ENCODE measurements around the gene TTC7B.

Gene TTC7B

GRCh38 chr14:90742252-90742651 lies 74.0 kb downstream of the TTC7B start:
- DNase-seq (ENCODE audit: low read depth in 2 of 3, low spot score in 2 of 3), result no peak

DNA sequence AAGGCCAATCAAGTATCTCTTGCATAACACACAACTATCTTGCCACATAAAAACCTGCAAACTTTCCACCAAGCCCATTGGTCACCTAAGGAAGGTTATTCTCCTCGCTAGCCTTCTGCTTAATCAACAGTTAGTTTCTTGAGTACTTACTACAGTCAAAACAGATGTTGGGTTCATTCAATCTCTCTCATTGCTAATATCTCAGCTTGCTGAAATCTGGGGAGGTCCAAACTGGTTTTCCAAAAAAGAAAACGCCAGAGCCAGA lies 74.6 kb downstream of the TTC7B start:
- no peak for DNase-seq (ENCODE audit: low read depth in 2 of 3, low spot score in 2 of 3)

GRCh38 chr14:90740946-90741681 lies 75.1 kb downstream of the TTC7B start:
- no peak for DNase-seq (ENCODE audit: low read depth in 2 of 3, low spot score in 2 of 3)

- no peak for DNase-seq (ENCODE audit: low read depth in 2 of 3, low spot score in 2 of 3)
Observed at GRCh38 chr14:90740081-90740480, 76.1 kb downstream of the TTC7B start.

- no peak for DNase-seq (ENCODE audit: low read depth in 2 of 3, low spot score in 2 of 3)
Observed at GRCh38 chr14:90739318-90740068, 76.7 kb downstream of the TTC7B start.

GRCh38 chr14:90733139-90733808 lies 83.0 kb downstream of the TTC7B start:
- DNase-seq (ENCODE audit: low read depth in 2 of 3, low spot score in 2 of 3), result no peak

DNA sequence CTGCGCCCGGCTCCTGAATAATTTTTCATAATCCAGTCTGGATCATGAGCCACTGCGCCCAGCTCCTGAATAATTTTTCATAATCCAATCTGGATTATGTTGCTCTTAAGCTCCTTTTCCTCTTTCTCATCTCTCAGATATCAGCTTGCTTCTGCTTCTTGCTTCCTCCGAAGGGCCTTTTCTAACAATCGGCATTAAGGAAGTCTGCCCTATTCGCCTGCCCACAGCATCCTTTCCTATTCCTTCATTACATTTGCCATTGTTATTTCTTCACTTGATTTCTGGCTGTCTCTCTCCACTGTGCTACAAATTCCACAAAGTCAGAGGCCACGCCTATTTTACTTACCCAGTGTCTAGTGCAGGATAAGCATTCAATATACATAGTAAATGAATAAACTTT lies 83.5 kb downstream of the TTC7B start:
- DNase-seq (ENCODE audit: low read depth in 2 of 3, low spot score in 2 of 3), result no peak

DNA sequence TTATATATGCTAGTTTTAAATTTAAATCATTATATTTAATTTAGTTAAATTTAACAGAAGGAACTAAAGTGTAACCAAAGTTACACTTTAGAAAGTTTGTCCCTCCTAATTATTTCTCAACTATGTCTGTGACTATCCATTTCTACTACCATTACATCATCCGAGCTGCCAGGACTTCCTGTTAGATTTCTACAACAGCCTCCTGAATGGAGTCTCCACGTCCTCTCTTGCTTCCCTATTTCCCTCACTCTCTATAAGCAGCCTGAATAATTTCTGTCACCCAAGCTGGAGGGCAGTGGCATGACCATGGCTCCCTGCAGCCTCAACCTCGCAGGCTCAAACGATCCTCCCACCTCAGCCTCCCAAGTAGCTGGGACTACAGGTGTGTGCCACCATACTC lies 84.1 kb downstream of the TTC7B start:
- no peak for DNase-seq (ENCODE audit: low read depth in 2 of 3, low spot score in 2 of 3)

GRCh38 chr14:90731487-90731886 lies 84.7 kb downstream of the TTC7B start:
- DNase-seq (ENCODE audit: low read depth in 2 of 3, low spot score in 2 of 3), result no peak

DNA sequence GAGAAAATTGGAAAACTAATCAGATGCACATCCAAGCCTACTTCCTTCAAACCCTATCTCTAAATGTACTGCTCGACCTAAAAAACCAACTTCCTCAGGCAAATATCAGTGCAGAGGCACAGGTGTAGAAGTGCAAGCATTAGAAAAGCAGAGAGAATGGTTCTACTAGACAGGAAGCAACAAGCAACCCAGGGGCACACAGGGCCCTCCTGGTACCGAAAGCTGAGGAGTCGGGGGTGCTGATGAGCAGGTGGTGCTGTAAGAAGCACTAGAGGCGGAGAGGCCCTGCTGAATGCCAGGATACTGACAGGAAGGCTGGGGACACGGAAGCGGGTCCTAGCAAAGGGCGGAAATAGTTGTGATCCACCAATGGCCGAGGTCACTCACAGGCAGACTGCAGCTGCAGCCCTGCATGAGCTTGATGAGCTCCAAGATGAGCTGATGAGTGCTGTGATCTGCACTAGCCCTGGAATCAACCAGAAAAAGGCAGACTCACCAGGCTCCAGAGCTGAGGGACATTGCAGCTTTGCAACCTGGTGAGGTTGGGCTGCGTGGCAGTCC lies 85.9 kb downstream of the TTC7B start:
- no peak for DNase-seq (ENCODE audit: low read depth in 2 of 3, low spot score in 2 of 3)

- DNase-seq (ENCODE audit: low read depth in 2 of 3, low spot score in 2 of 3), result no peak
Observed at GRCh38 chr14:90728951-90729350, 87.3 kb downstream of the TTC7B start.

GRCh38 chr14:90727082-90727481 lies 89.1 kb downstream of the TTC7B start:
- no peak for DNase-seq (ENCODE audit: low read depth in 2 of 3, low spot score in 2 of 3)

GRCh38 chr14:90726656-90727055 lies 89.6 kb downstream of the TTC7B start:
- DNase-seq (ENCODE audit: low read depth in 2 of 3, low spot score in 2 of 3), result no peak

DNA sequence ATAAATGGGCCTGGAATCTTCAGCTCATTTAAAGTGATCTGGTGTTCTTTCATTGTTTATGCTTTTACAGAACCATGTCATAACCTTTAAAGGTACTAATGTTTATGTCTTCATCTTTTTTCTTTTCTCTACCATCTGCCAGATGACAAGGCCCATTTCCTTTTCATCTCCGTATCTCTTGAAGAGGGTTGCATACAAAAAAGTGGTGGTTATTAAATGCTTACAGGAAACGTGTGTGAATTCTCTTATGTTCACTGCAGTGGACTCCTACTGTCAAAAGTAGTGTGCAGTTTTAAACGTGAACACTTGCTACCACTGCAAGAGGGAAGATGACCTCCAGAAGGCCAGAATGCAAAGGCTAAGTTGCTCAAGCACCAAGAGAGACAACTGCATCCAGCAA lies 91.4 kb downstream of the TTC7B start:
- no peak for DNase-seq (ENCODE audit: low read depth in 2 of 3, low spot score in 2 of 3)

GRCh38 chr14:90722590-90722989 lies 93.6 kb downstream of the TTC7B start:
- no peak for DNase-seq (ENCODE audit: low read depth in 2 of 3, low spot score in 2 of 3)

DNA sequence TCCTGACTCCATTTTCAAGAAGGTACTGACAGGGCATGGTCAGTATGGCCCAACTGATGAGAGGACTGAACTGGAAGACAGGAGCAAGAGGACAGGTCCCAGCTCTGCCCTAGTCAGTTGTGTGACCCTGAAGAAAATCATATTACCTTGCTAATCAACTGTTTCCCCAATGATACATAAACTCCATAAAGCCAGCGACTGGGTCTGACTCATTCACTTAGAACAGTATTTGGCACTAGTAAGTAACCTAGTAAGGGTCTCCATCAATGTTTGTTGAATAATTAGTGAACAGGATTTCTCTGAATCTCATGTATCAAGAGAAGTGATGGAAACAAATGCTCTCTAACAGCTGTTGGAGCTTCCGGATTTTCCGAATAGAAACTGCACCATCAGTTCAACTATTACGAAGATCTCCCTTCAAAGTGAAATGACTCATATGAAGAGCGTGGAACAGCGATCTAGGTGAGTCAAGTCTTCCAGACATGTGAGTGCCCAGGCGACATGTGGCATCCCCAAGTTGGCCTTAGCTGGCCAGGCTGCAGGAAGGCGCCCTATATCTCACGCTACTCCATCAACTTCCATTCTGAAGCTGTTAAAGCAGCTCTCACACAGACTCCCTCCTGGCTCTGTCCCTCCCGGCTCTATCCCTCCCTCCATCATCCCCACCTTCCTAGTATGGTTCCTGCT lies 94.5 kb downstream of the TTC7B start:
- DNase-seq (ENCODE audit: low read depth in 2 of 3, low spot score in 2 of 3), result no peak

GRCh38 chr14:90720832-90721231 lies 95.4 kb downstream of the TTC7B start:
- DNase-seq (ENCODE audit: low read depth in 2 of 3, low spot score in 2 of 3), result no peak

- no peak for DNase-seq (ENCODE audit: low read depth in 2 of 3, low spot score in 2 of 3)
Observed at GRCh38 chr14:90720336-90720735, 95.9 kb downstream of the TTC7B start.

DNA sequence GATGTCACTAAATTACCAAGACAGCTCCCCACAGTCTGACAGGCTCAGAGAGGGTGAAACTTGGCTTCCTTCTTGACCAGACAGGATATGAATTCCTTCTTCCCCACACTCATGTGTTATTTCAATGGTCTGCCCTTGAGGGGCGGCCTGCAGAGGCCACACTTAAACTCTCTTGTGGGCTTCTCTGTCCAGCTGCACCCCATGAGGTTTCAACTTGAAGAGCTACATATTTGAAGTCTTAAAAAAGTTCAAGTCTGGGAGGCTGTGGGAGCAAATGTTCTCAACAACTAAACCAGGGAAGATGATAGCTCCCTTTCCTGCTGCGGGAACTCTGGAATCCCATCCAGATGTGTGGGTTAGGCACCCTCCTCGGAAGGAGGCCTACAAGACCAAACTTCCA lies 98.3 kb downstream of the TTC7B start:
- DNase-seq (ENCODE audit: low read depth in 2 of 3, low spot score in 2 of 3), result no peak

DNA sequence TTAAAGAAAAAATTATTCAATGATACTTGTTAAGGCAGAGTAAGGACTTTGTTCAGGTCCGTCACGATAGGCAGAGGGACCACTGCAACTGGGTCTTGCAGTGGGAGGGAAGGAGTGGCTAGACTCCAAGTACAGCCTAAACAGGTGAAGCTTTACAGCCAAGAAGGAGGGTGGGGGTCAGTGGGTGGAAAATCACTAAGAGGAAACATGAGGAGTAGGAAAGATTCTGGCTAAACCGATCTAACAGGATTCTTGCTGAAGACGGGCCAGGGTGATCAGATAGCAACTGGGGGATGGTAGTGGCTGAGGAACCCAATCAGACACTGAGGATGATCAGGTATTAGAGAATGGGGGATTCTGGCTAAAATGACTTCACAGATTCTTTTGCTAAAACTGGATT lies 100.2 kb downstream of the TTC7B start:
- no peak for DNase-seq (ENCODE audit: low read depth in 2 of 3, low spot score in 2 of 3)

- DNase-seq (ENCODE audit: low read depth in 2 of 3, low spot score in 2 of 3), result no peak
Observed at GRCh38 chr14:90715495-90715894, 100.7 kb downstream of the TTC7B start.

- DNase-seq (ENCODE audit: low read depth in 2 of 3, low spot score in 2 of 3), result no peak
Observed at GRCh38 chr14:90714811-90715210, 101.4 kb downstream of the TTC7B start.

Measured in activated CD8-positive, alpha-beta memory T cell treated with anti-CD3 and anti-CD28 coated beads for 48 hours (primary cell).